GM21723 (cell line): ENCODE measurements around the gene SMAP1.

Experiments
- ATAC-seq: cut with Tn5 transposase; IDR thresholded peaks from one replicate; pipeline ENCODE4 v1.9.1; 2021; ENCODE audit warnings: mild to moderate bottlenecking, moderate library complexity; ENCODE audit not compliant: unreplicated experiment

The SMAP1 gene

GRCh38 chr6:70680396-70680795, 12.7 kb downstream of the SMAP1 start:
- no peak for ATAC-seq

GRCh38 chr6:70684794-70685493, 17.3 kb downstream of the SMAP1 start:
- ATAC-seq = no peak

GRCh38 chr6:70685494-70686180, 18.0 kb downstream of the SMAP1 start:
- ATAC-seq = no peak

DNA sequence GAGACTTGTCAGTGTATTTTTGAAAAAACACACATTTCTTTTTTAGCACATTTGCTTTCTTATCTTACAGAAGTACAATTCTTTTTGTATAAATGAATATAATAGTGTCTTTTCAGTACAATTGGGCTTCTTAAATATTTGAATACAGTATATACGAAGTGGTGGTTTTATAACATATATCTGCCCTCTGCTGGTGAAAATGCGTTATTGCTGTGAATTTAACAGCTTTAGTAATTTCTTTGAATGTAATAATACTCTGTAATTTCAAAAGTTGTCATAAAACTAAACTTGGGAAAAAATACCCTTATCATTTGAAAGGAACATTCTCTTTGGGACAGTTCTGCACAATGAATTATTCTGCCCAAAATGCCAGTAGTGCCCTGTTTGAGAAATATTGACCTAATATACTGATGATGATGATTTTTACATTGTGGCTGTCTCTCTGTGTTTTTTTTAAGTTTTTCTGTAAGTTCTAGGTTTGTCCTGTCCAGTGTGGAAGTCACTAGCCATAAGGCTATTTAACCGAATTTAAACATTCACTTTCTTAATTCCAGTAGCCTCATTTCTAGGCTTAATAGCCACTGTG, 19.0 kb downstream of the SMAP1 start:
- ATAC-seq = peak; percentile 69

GRCh38 chr6:70693887-70694286, 26.2 kb downstream of the SMAP1 start:
- ATAC-seq = no peak

DNA sequence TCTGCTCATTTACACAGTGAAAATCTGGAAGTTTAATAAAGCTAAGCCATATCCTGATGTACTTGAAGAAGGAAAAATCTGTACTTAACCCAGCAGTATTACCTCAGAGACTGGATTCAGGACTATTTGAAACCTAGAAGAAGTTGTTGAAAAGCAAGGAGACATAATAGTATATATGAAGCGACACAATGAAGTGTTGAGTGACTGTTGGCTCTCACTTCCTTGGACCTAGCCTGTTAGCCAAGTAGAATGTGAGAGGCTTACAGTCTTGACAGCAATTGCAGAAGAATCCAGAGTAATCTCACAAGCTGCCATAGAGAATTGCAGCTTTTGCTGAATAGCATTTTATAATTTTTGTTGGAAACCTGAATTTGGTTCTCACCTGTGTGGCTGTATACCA, 26.7 kb downstream of the SMAP1 start:
- no peak for ATAC-seq

DNA sequence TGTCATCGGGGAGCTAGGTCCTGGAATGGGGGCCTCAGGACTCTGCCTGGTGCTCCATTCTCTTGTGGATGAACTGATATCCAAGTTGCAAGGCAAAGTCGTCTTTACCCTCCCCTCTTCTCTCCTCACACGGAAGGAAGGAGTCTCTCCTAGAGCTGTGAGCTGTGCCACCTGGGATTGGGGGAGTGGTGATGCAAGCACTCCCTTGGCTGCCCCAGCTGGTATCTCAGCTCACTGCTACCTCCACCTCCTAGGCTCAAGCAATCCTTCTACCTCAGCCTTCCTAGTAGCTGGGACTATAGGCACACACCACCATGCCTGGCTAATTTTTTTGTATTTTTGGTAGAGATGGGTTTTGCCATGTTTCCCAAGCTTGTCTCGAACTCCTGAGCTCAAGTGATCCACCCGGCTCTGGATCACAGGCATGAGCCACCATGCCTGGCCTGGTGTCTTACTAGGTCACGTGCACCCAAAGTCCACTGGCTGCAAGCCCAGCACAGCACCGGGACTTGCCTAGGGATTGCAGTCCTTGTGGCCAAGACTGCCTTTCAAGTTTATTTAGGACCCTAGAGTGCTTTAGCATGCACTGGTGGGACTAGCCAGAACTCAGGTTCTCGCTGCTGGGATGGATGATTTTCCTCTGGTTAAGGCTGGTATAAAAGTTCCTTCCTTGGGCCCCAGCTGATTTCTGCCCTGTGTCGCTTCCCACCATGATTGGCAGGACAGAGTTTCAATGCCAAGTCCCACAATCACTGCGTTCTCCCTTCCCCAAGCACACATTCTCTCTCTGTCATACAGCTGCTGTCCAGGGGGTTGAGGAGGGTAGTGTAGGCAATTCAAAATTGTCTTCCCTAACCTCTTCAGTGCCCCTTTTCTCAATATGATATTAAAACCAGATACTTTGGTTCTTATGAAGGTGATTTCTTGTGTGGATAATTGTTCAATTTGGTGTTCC, 33.5 kb downstream of the SMAP1 start:
- no peak for ATAC-seq

DNA sequence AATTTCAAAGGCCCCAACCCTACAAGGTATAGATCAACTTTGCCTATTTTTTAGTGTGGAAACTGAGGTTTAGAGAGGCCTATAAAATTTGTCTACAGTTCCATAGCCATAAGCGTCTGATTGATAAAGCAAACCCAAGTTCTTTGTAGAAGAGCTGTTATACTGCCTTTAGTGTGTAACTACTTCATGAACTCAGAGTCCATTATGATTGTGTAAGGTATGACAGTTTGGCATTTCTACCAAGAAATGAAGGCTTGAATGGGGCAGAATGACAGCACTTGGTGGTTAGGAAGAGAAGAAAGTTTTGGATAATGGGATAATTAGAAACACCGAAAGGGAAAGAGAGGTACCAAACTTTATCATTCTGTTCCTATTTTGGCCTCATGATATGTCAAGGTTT, 38.1 kb downstream of the SMAP1 start:
- no peak for ATAC-seq

DNA sequence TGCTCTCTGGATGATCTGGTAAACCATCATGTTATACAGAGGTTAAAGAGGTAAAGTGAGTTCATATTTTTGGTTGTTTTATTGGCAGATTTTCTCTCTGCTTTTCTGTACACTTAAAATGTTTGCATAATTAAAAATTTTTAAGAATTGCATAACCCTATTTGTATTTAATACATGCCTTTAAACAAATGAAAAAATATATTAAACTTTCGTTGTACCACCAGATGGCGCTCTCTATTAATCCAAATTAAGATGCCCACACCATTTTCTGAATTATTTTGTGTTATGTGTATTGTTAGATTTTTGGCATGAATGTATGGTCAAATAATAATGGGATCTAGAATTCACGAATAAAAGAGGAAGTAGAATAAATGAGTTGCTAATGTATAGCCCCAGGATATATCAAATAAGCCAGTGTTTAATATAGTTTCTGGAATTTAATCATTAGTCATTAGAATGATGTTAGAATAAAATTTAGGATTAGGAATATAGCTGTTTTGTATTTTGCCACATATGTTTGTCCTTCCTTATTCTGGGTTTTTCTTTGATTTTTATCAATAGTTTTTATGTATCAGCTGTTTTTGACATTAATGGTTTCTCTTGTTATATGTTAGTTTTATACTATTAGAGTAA, 38.9 kb downstream of the SMAP1 start:
- ATAC-seq = no peak

GRCh38 chr6:70707893-70708292, 40.2 kb downstream of the SMAP1 start:
- no peak for ATAC-seq

GRCh38 chr6:70708448-70708847, 40.8 kb downstream of the SMAP1 start:
- no peak for ATAC-seq

DNA sequence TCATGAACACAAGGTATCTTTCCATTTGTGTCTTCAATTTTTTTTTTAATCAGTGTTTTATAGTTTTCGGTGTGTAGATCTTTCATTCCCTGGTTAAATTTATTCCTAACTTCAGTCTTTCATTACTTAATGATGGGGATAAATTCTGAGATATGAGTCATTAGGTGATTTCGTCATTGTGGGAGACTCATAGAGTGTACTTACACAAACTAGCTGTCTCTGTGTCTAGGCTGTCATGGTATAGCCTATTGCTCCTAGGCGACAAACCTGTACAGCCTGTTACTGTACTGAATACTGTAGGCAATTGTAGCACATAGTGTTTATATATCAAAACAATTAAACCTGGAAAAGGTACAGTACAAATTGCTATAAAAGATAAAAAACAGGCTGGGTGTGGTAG, 42.1 kb downstream of the SMAP1 start:
- ATAC-seq = no peak

- ATAC-seq = no peak
These were observed 47.1 kb downstream of the SMAP1 start for GRCh38 chr6:70714716-70715257.

GRCh38 chr6:70717038-70717801, 49.5 kb downstream of the SMAP1 start:
- ATAC-seq = peak; percentile 41

DNA sequence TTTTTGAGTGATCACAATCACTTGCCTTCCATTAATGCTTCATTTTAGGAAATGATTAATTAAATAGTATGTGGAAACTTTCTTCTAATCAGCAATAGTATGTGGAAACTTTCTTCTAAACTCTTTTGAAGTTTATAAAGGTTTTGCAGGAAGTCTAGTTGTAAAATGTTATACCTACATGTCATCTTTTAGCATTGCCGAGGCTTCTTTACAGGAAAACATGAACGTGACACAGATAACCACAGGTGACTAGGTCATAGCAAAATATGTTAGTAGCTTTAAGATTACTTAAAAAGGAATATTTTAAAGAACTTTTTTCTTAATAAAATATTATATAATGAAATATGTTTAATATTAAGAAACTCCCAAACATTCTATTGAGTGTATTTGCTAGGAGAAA, 56.8 kb downstream of the SMAP1 start:
- ATAC-seq = no peak

DNA sequence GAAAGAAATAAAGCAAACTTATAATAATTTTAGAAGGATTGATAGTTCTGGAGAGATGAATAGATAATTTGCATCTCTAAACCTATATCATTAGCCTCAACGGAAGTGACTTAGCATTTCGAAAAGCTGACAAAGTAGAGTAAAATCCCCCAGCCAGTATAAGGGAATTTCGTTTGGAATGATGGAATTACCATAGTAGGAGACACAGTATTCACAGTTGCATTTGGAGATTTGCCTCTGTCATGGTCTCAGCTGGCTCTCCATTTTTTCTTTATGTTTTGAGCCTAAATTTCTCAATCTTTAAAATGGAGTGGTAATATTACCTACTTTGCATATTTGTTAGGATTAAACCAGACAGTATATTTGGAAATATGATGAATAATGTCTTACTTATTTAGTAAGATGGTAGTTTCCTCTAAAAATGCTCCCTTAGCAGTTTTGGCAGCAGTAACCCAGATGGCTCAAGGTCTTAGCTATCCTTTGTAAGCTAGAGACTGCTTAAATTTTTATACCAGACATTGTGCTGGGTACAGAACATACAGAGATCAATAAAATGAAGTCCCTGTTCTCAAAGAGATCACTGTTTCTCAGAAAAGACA, 58.2 kb downstream of the SMAP1 start:
- no peak for ATAC-seq

DNA sequence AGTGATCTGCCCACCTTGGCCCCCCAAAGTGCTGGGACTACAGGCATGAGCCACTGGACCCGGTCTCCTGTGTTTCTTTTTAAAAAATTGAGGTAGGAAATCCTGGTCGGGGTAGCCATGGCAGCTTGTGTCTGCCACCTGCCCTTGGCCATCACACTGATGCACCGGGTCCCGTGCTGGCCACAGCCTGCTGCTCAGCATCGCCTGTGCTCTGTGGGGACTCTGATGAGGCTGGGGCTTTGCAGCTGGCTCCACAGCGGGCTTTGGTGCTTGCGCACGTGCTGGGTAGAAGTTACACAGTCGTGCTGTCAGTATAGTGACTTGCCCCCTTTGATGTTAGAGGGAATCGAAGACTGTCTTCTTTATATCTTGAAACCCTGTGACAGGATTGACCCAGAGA, 66.7 kb downstream of the SMAP1 start:
- ATAC-seq = no peak

DNA sequence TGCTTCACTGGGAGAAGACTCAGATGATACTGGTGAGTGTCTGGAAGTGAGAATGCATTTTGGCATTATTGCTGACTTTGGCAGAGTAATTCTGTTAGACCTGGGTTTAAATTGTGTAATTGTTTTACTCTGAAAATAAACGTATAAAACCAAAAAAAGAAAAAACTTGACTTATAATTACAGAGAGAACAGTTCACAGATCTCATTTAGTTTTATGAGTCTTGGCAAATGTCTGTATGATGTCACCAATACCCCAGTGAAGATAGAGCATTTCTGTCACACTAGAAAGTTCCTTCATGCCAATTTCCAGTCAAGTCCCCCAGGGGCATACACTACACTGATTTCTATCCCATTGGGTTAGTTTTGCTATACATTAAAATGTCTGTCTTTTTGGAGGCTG, 67.3 kb downstream of the SMAP1 start:
- no peak for ATAC-seq

GRCh38 chr6:70735513-70735912, 67.8 kb downstream of the SMAP1 start:
- ATAC-seq = no peak
